Osteocyte (in vitro differentiated cells): ENCODE results near the gene ATP2B1. TPM values are rescaled to one million over a fixed set of nuclear protein-coding genes. Genes with fewer than 3 reads are reported as not detected.

ENCODE experiments used
- DNase-seq: peaks from one replicate; pipeline ENCODE4 v3.0.0; 2021; ENCODE audit warnings: mixed read lengths; ENCODE audit not compliant: unreplicated experiment; ENCODE audit errors: extremely low spot score
- H3K27ac Mint-ChIP-seq: one replicate; pipeline ENCODE4 v1.8.0; 2021; ENCODE audit warnings: mild to moderate bottlenecking, mixed read lengths; ENCODE audit not compliant: unreplicated experiment
- H3K27me3 Mint-ChIP-seq: one replicate; pipeline ENCODE4 v1.8.0; 2021; ENCODE audit warnings: mixed read lengths; ENCODE audit not compliant: unreplicated experiment
- H3K36me3 Mint-ChIP-seq: one replicate; pipeline ENCODE4 v1.8.0; 2021; ENCODE audit warnings: mixed read lengths; ENCODE audit not compliant: unreplicated experiment
- H3K4me1 Mint-ChIP-seq: one replicate; pipeline ENCODE4 v1.8.0; 2021; ENCODE audit warnings: mixed read lengths; ENCODE audit not compliant: unreplicated experiment
- H3K4me3 Mint-ChIP-seq: one replicate; pipeline ENCODE4 v1.8.0; 2021; ENCODE audit warnings: mild to moderate bottlenecking, moderate library complexity, mixed read lengths; ENCODE audit not compliant: unreplicated experiment
- H3K9me3 Mint-ChIP-seq: one replicate; pipeline ENCODE4 v1.8.0; 2021; ENCODE audit warnings: mixed read lengths; ENCODE audit not compliant: unreplicated experiment
- CTCF ChIP-seq: fragments of 200-600 bp; sonication (generic); IDR thresholded peaks from 2 replicates; pipeline ENCODE4 v1.5.0; 2021; ENCODE audit warnings: antibody characterized with exemption, mild to moderate bottlenecking, moderate library complexity
- total RNA-seq: library from RNA; stranded (reverse); gene quantifications from 2 replicates; pipeline ENCODE4 v1.2.1, GENCODE V29; 2021

Gene ATP2B1
- total RNA-seq, 1 donor from 2014 or later: 45.5 TPM

- H3K4me3 Mint-ChIP-seq: no peak overlapping the region
These were observed 11.3 kb downstream of the ATP2B1 start for GRCh38 chr12:89697296-89697695.

GRCh38 chr12:89695830-89696229 is 12.8 kb downstream of the ATP2B1 start:
- Mint-ChIP-seq H3K27ac (no peak overlapping the region), H3K4me1 (peaks cover 26% of the 10 kb centered on the region), H3K36me3 (no peaks in the 10 kb centered on the region), H3K27me3 (no peaks in the 10 kb centered on the region), H3K4me3 (no peak overlapping the region), H3K9me3 (no peaks in the 10 kb centered on the region)
- DNase-seq: no peak
- no peak for TF ChIP-seq CTCF

More at GRCh38 chr12:89697296-89697695, 11.3 kb downstream of the ATP2B1 start:
- no peaks in the 10 kb centered on the region for H3K36me3 Mint-ChIP-seq
- H3K9me3 Mint-ChIP-seq: no peaks in the 10 kb centered on the region
- TF ChIP-seq CTCF: no peak
- no peak for DNase-seq
- peaks cover 26% of the 10 kb centered on the region for H3K4me1 Mint-ChIP-seq
- H3K27ac Mint-ChIP-seq: no peak overlapping the region
- H3K27me3 Mint-ChIP-seq: no peaks in the 10 kb centered on the region

DNA sequence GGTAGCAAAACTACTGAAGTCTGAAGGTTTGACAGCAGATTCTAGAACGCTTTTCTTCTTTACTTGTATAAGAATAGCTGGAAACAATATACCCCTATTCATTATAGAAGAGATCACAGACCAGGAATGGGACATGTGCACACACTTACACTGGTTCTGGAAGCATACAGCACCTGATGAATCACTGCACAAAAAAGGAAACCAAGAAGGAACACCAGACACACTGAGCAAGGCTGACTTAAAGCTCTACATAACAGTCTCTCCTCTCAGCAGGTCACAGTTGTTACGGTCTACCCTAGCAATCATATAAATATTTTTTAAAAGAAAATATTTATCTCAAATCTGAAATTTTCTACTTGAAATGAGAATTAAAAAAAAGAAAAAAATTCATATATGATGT is 13.5 kb downstream of the ATP2B1 start:
- Mint-ChIP-seq H3K4me3 (no peak overlapping the region), H3K27ac (no peak overlapping the region), H3K4me1 (peaks cover 21% of the 10 kb centered on the region), H3K27me3 (no peaks in the 10 kb centered on the region), H3K9me3 (no peaks in the 10 kb centered on the region), H3K36me3 (no peaks in the 10 kb centered on the region)
- TF ChIP-seq CTCF: no peak
- no peak for DNase-seq

DNA sequence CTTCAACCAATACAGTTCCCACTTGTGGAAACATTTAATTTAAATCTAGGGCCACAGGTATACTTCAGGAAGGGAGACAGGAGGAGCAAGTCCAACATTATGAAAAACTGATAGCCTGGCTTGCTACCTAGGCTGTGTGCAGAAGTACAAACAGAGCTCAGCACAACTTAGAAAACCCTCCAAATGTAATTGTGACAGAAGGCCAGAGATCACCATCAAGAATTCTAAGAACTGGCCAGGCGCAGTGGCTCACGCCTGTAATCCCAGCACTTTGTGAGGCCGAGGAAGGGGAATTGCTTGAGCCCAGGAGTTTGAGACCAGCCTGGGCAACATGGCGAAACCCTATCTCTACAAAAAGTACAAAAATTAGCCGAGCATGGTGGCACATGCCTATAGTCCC is 14.1 kb downstream of the ATP2B1 start:
- TF ChIP-seq CTCF: no peak
- DNase-seq: no peak
- no peaks in the 10 kb centered on the region for H3K36me3 Mint-ChIP-seq
- H3K27ac Mint-ChIP-seq: no peak overlapping the region
- no peak overlapping the region for H3K4me3 Mint-ChIP-seq
- H3K4me1 Mint-ChIP-seq: peaks cover 21% of the 10 kb centered on the region
- H3K9me3 Mint-ChIP-seq: no peaks in the 10 kb centered on the region
- H3K27me3 Mint-ChIP-seq: no peaks in the 10 kb centered on the region

DNA sequence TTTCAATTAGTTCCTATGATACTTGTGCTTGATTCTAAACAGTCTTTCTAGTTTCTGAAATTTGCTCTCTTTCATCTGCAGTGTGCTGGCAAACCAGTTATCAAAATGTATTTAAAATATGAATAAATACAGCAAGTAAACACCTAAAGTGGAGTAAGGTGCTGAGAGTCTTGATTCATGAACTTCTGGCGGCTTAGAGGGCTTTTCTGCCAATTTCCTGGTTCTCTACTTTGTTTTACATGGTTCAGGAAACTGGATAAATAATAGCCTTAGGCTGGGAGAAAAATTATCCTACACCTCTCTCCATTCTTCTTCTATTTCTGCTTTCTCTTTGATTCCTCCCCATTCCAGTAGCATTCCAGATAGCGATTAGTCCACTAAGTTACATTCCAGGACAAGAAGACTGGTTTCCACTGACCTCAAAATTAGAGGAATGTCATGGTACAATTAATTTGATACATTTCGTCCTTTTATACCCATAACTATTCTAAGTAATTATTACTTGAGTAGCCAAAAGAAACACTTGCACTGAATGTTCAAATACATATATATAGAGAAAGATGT is 14.9 kb downstream of the ATP2B1 start:
- H3K27me3 Mint-ChIP-seq: no peaks in the 10 kb centered on the region
- no peak for TF ChIP-seq CTCF
- DNase-seq: no peak
- H3K9me3 Mint-ChIP-seq: no peaks in the 10 kb centered on the region
- peaks cover 21% of the 10 kb centered on the region for H3K4me1 Mint-ChIP-seq
- H3K36me3 Mint-ChIP-seq: no peaks in the 10 kb centered on the region
- H3K27ac Mint-ChIP-seq: no peak overlapping the region
- H3K4me3 Mint-ChIP-seq: no peak overlapping the region
